Measurements from ENCODE around the gene SYNPO2.

DNA sequence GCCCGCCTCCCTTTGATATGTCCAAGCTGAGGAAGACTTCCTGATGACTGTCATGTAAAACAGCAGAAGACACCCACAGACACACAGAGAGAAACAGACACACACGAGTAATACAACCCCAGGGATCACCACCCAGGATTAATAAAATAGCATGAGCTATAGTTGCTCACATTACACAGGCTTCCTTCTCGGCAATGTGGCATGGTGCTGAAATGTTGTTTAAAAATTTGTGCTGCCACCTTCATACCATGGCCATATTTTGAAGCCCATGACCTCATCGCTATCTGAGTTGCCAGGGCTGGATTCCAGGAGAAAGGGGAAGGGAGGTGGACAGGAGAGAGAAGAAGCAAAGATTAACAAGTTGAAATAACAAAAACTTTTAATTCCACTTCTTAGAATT lies 111.7 kb downstream of the SYNPO2 start:
- TF ChIP-seq CTCF (IDR thresholded peaks at IDR 0.05; ENCODE audit: borderline replicate concordance, extremely low read depth, low read length, poor library complexity, severe bottlenecking) = no peak
- no peak for TF ChIP-seq EZH2 (IDR thresholded peaks at IDR 0.05; ENCODE audit: borderline replicate concordance, low read depth, low read length, severe bottlenecking)

All from DND-41 (cell line).